ENCODE measurements around the gene RSPO4. TPM values are rescaled to one million over a fixed set of nuclear protein-coding genes. Genes with fewer than 3 reads are reported as not detected.

RSPO4 gene
- total RNA-seq, 1 experiment from 2014 or later = not detected

DNA sequence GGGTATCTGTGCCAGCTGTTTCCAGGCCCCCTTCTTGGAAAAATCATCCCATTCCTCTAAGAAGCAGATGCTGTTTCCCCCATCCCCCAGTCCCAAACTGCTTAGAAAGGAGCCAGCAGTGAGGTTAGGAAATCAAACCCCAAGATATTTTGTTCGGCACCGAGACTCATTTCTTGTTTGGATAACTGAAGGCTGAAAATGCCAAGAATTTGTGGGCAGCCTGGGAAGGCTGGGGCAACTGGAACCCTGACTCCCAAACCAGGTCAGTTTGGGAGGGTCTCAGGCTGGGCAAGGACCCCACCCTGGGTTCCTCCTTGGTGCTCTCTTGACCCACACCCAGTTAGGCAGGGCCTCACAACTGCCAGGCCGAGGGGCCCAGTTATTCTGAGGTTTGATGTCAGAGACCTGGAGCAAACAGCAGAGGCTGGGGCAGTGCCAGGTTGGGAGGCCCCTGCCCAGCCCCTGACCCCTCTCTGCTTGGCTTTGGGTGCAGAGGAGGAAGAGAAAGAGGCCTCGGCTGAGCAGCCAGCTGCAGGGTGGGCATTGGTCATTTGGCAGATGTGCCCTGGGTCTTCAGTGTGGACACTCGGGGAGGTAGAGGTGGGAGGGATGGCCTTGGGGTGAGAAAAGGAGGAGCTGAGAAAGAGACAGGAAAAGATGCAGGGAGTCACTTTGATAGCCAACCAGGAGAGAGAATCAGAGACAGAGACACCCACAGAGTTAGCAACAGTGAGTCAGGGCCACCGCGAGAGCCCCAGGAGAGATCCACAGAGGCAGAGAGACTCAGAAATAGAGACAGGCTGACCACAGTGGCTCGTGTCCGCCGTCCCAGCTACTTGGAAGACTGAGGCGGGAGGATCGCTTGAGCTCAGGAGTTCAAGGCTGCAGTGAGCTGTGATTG, 91.0 kb downstream of the RSPO4 start:
- Histone ChIP-seq H3K27me3 (ENCODE audit: insufficient read depth, low read depth) (peaks cover 27% of the 10 kb centered on the region; the same call in 1 of the 2 replicates), H3K36me3 (ENCODE audit: low read depth) (no peaks in the 10 kb centered on the region), H2AFZ (no peak overlapping the region), H3K27ac (no peak overlapping the region), H3K4me2 (no peak overlapping the region), H3K79me2 (ENCODE audit: low read depth) (no peaks in the 10 kb centered on the region), H3K4me1 (replicated peaks; ENCODE audit: insufficient read depth) (no peaks in the 10 kb centered on the region), H3F3A (ENCODE audit: insufficient read depth, low read depth) (no peaks in the 10 kb centered on the region), H3K4me3 (no peak overlapping the region), H4K20me1 (ENCODE audit: insufficient read depth) (no peaks in the 10 kb centered on the region), H3K9me3 (ENCODE audit: insufficient read depth, low read depth) (no peaks in the 10 kb centered on the region), H3K9me2 (ENCODE audit: insufficient read depth) (no peaks in the 10 kb centered on the region)
- intact Hi-C loops (cut with micrococcal nuclease; ENCODE audit: unreplicated experiment) = no loop called here
- POLR2A ChIA-PET (ENCODE audit: unreplicated experiment) = no interaction called here
- TF ChIP-seq EZH2 (IDR thresholded peaks at IDR 0.05; ENCODE audit: low read depth) (no peak), CTCF (conservative IDR thresholded peaks at IDR 0.05) (no peak)
- DNase-seq = no peak
- no TSS peak for BruUV-seq (replicated peaks)
- CTCF ChIA-PET = no interaction called here

GRCh38 chr20:910132-910869, 91.8 kb downstream of the RSPO4 start:
- TF ChIP-seq EZH2 (IDR thresholded peaks at IDR 0.05; ENCODE audit: low read depth) (no peak), CTCF (conservative IDR thresholded peaks at IDR 0.05) (no peak)
- no peak for DNase-seq
- ChIA-PET POLR2A (ENCODE audit: unreplicated experiment) (no interaction called here), CTCF (no interaction called here)
- no TSS peak for BruUV-seq (replicated peaks)
- Histone ChIP-seq H3K4me2 (no peak overlapping the region), H3K4me3 (no peak overlapping the region), H3F3A (ENCODE audit: insufficient read depth, low read depth) (no peaks in the 10 kb centered on the region), H3K9me3 (ENCODE audit: insufficient read depth, low read depth) (no peaks in the 10 kb centered on the region), H3K79me2 (ENCODE audit: low read depth) (no peaks in the 10 kb centered on the region), H3K27ac (no peak overlapping the region), H3K36me3 (ENCODE audit: low read depth) (no peaks in the 10 kb centered on the region), H2AFZ (no peak overlapping the region), H3K27me3 (ENCODE audit: insufficient read depth, low read depth) (peaks cover 22% of the 10 kb centered on the region; the same call in 1 of the 2 replicates), H4K20me1 (ENCODE audit: insufficient read depth) (no peaks in the 10 kb centered on the region), H3K4me1 (replicated peaks; ENCODE audit: insufficient read depth) (no peaks in the 10 kb centered on the region), H3K9me2 (ENCODE audit: insufficient read depth) (no peaks in the 10 kb centered on the region)
- intact Hi-C loops (cut with micrococcal nuclease; ENCODE audit: unreplicated experiment) = no loop called here

GRCh38 chr20:909641-910040, 92.5 kb downstream of the RSPO4 start:
- H3K9me2 ChIP-seq (ENCODE audit: insufficient read depth) = no peaks in the 10 kb centered on the region
- no peaks in the 10 kb centered on the region for H4K20me1 ChIP-seq (ENCODE audit: insufficient read depth)
- H3F3A ChIP-seq (ENCODE audit: insufficient read depth, low read depth) = no peaks in the 10 kb centered on the region
- ChIA-PET CTCF (no interaction called here), POLR2A (ENCODE audit: unreplicated experiment) (no interaction called here)
- no peaks in the 10 kb centered on the region for H3K9me3 ChIP-seq (ENCODE audit: insufficient read depth, low read depth)
- H3K36me3 ChIP-seq (ENCODE audit: low read depth) = no peaks in the 10 kb centered on the region
- H2AFZ ChIP-seq = no peak overlapping the region
- H3K4me3 ChIP-seq = no peak overlapping the region
- no peak overlapping the region for H3K27ac ChIP-seq
- intact Hi-C loops (cut with micrococcal nuclease; ENCODE audit: unreplicated experiment) = no loop called here
- H3K27me3 ChIP-seq (ENCODE audit: insufficient read depth, low read depth) = peaks cover 22% of the 10 kb centered on the region; the same call in 1 of the 2 replicates
- no peak overlapping the region for H3K4me2 ChIP-seq
- H3K79me2 ChIP-seq (ENCODE audit: low read depth) = no peaks in the 10 kb centered on the region
- DNase-seq = no peak
- TF ChIP-seq EZH2 (IDR thresholded peaks at IDR 0.05; ENCODE audit: low read depth) (no peak), CTCF (conservative IDR thresholded peaks at IDR 0.05) (no peak)
- no peaks in the 10 kb centered on the region for H3K4me1 ChIP-seq (replicated peaks; ENCODE audit: insufficient read depth)
- no TSS peak for BruUV-seq (replicated peaks)

Other genes with a start within 250 kb of the RSPO4 start
- gene SLC52A3, start 233.8 kb downstream of the RSPO4 start, total RNA-seq (2021) = 6.9 and 7.2 TPM in 2 replicates
- 30.8 and 36.6 TPM in 2 replicates for gene FAM110A, start 168.6 kb downstream of the RSPO4 start, total RNA-seq (2021)
- not detected in 2 replicates for gene ANGPT4, start 86.0 kb downstream of the RSPO4 start, total RNA-seq (2021)
- 166 and 186 TPM in 2 replicates for gene PSMF1, start 116.3 kb upstream of the RSPO4 start, total RNA-seq (2021)
- 0.44 and 1.2 TPM in 2 replicates for gene TMEM74B, start 182.7 kb upstream of the RSPO4 start, total RNA-seq (2021)
- gene C20orf202, start 201.1 kb upstream of the RSPO4 start, total RNA-seq (2021) = not detected in 2 replicates
- gene RAD21L1, start 223.7 kb upstream of the RSPO4 start, total RNA-seq (2021) = 0.60 TPM in 1 of 2 replicates, not detected in the other

Data from PC-9 (cell line).